Measurements from ENCODE around the gene LNX2.
"Not testable (repeated sequence)": the region's sequence is repeated elsewhere in the genome, so short reads cannot be mapped to it uniquely, and the experiment has no call there.

DNA sequence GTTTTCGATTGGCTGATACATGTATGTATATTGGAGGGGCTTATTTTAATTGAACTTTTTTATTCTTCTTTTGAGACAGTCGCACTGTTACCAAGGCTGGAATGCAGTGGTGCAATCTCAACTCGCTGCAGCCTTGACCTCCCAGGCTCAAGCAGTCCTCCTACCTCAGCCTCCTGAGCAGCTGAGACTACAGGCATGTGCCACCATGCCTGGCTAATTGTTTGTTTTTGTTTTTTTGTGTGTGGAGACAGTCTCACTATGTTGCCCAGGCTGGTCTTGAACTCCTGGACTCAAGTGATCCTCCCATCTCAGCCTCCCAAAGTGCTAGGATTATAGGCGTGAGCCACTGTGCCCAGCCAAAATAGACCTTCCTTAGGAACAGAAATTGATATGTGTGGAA is 8.4 kb upstream of the LNX2 start:
- TF ChIP-seq, protein P1, sequence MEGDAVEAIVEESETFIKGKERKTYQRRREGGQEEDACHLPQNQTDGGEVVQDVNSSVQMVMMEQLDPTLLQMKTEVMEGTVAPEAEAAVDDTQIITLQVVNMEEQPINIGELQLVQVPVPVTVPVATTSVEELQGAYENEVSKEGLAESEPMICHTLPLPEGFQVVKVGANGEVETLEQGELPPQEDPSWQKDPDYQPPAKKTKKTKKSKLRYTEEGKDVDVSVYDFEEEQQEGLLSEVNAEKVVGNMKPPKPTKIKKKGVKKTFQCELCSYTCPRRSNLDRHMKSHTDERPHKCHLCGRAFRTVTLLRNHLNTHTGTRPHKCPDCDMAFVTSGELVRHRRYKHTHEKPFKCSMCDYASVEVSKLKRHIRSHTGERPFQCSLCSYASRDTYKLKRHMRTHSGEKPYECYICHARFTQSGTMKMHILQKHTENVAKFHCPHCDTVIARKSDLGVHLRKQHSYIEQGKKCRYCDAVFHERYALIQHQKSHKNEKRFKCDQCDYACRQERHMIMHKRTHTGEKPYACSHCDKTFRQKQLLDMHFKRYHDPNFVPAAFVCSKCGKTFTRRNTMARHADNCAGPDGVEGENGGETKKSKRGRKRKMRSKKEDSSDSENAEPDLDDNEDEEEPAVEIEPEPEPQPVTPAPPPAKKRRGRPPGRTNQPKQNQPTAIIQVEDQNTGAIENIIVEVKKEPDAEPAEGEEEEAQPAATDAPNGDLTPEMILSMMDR (conservative IDR thresholded peaks at IDR 0.05 in 1 of 2, IDR thresholded peaks at IDR 0.05 in 1 of 2; ENCODE audit: extremely low read depth in 1 of 2, insufficient read depth in 1 of 2, low read depth in 1 of 2, low read length in 2 of 2) = not testable (repeated sequence)
- TF ChIP-seq EZH2 (IDR thresholded peaks at IDR 0.05; ENCODE audit: borderline replicate concordance, low read length) = not testable (repeated sequence)

All from mammary epithelial cell (primary cell).